A204.1 (cell line): ENCODE data around the gene ELOVL6.
"Not testable (repeated sequence)": the region's sequence is repeated elsewhere in the genome, so short reads cannot be mapped to it uniquely, and the experiment has no call there.

ENCODE experiments used
- FAIRE-seq: peaks from 2 replicates; lab custom pipeline; 2012; peaks lifted over from hg19 to GRCh38; lab: Jason Lieb, UNC

ELOVL6 gene

DNA sequence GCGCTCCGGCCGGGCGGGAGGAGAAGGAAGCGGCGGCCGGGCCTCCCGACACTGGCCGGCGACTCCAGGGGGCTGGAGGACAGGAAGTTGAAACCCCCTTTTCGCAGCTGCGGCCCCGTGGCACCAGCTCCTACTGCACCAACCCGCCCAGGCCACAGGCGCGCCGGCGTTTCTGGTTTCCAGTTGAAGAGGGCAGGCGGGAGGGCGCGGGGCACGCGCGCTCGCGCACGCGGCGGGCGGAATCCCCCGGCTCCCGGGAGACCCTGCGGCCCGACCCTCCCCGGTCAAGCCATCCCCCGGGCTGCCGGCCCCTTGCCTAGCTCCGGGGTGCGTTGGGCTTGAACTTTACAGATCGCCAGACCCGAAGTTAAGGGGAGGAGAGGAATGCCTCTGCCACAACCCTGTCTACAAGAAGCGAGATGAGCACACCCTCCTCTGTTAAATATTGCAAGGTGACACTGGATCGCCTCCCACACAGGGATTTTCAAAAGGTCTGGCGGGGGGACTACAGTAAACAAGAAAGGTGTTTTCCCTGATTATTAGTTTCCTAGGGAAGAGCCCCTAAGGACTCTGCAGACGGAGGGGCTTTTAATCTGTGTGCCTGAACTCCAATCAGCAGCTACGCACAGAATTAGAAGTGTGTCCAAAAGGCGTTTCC lies 1.4 kb downstream of the ELOVL6 start:
- FAIRE-seq: no peak

DNA sequence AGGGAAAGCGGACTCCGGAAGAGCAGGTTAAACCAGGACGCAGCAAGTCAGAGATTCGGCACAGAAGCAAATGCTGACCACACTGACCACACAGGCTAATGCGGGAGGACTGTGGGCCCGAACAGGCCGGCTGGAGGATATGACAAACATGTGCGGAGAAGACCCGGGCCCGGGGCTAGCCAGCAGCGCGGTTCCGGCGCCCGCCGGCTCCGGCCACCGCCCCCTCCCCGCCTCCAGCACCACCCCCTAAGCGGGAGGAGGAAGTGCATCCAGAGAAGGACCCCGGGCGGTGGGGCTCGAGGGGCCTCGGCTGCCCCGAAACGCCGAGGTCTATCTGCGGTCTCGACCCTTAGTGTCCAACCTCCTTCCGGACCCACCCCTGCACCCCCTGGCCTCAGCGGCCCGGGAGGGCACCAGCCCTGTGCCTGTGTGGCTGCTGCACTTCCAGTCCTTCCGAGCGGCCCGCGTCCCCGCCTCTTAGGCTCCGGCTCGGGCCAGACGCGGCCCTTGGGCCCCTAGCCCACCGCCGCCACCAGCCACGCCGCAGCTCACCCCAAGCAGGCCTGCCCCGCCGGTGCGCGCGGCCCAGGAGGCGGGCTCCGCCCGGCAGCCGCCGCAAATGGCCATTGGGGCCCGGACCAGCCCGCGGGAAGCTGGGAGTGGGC lies 2.1 kb downstream of the ELOVL6 start:
- FAIRE-seq: no peak

- no peak for FAIRE-seq
These were observed 2.7 kb downstream of the ELOVL6 start for GRCh38 chr4:110195561-110196205.

DNA sequence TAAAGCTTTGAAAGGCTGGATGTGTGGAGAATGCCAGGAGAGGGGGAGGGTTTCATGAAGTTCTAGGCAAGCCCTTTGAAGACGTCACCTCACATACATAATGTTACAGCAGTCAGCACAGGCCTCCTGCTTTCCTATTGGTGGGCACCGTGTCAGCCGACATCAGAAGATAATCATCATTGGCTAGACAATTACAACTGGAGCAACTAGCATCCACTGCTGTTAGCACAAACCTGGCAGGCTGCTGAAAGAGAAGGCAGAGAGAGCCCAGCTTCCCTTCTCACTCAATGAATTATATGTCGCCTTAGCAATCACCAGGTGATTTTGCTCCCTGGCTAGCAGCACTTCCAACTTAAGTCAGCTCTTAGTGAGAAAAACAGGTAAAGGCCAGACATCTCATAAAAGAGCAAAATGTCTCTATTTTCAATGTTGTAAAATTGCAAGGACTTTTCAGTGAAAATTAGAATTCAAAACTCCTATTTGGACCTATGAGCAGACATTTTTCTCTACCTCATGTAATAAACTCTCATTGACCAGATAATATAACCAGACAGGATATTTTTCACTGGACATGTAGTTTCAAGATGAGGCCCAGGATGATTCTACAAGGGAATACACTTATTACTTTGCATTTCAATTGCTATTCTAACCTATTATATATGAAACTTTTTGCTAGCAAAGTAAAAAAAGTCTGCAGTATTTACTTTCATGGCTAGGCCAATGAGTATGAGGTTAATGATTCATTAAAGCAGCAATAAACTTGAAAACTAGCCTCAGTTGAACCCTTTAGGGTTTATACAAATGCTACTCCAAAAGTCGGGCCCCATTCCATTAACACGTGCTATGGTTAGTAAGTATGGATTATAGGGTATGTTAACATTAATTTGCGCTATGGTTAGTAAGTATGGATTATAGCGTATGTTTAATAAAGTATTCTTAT lies 4.3 kb downstream of the ELOVL6 start:
- FAIRE-seq: no peak

DNA sequence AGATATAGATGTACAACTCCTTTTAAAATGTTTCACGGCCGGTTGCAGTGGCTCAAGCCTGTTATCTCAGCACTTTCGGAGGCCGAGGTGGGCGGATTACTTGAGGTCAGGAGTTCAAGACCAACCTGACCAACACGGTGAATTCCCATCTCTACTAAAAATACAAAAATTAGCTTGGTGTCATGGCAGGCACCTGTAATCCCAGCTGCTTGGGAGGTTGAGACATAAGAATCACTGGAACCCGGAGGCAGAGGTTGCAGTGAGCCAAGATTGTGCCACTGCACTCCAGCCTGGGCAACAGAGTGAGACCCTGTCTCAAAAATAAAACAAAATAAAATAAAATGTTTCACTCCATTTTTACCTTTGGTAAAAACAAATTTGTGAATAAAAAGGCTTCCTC lies 5.1 kb downstream of the ELOVL6 start:
- FAIRE-seq: not testable (repeated sequence)

GRCh38 chr4:110190249-110190648 lies 8.2 kb downstream of the ELOVL6 start:
- no peak for FAIRE-seq

DNA sequence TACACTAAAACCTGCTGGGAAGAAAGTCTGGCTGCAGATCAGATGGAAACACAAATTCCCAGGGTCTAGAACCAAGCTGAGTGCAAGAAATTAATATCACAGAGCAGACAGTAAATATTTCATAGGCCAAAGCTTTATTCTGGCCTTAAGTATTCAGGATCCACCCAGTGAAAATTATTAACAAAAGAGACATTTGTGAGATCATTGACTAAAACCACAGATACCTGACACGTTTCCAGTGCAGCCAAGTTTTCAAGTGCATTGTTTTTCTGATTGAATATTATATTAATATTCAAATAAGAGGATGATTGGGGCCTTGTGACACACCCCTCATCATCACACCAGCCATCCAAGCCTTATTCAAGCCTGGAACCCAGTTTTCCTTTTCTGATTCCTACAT lies 10.3 kb downstream of the ELOVL6 start:
- no peak for FAIRE-seq

DNA sequence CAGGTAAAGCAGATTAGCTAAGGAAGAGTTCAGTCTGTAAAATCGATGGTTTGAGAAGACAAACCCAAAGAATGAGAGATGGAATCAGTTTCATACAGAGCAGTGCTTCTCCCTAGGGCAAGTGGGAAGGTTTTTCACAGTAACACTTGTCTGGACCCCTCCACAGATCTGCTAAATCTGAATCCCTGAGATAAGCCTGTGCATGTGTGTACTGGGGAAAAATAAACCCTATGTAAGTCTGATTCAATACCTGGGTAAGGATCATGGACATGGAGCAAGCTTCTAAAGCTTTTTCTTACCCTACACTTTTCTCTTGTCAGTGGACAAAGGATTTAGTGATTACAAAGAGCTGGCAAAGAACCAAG lies 13.6 kb downstream of the ELOVL6 start:
- no peak for FAIRE-seq

GRCh38 chr4:110184140-110184790 lies 14.2 kb downstream of the ELOVL6 start:
- no peak for FAIRE-seq

DNA sequence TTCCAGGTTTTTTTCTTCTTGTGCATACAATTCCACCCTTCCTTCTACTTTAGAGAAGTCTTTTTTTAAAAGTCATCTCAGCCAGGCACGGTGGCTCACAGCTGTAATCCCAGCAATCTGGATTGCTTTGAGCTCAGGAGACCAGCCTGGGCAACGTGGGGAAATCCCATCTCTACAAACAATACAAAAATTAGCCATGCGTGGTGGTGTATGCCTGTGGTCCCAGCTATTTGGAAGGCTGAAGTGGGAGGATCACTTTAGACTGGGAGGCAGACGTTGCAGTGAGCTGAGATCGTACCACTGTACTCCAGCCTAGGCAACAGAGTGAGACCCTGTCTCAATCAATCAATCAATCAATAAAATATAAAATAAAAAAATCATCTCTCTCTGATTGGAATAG lies 14.8 kb downstream of the ELOVL6 start:
- no peak for FAIRE-seq

GRCh38 chr4:110183058-110183457 lies 15.4 kb downstream of the ELOVL6 start:
- FAIRE-seq: no peak

- FAIRE-seq: no peak
These were observed 16.5 kb downstream of the ELOVL6 start for GRCh38 chr4:110181890-110182289.

DNA sequence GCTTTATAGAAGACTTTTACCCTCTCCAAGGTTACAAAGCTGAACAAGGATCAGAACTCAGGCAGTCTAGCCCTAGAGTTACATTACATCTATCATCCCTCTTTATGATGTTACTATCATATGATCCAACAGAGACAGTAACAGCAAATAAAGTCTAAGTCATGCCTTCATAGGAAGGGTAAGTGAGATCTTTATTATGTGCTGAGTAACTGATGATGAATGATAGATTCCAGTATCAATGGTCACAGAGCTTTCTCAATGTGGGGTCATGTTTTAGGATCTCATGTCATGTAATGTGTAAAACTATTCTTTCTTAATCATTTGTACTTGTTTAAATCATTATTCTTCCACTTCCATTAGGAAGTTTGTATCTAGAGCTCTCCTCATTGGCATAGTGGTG lies 22.8 kb downstream of the ELOVL6 start:
- no peak for FAIRE-seq

DNA sequence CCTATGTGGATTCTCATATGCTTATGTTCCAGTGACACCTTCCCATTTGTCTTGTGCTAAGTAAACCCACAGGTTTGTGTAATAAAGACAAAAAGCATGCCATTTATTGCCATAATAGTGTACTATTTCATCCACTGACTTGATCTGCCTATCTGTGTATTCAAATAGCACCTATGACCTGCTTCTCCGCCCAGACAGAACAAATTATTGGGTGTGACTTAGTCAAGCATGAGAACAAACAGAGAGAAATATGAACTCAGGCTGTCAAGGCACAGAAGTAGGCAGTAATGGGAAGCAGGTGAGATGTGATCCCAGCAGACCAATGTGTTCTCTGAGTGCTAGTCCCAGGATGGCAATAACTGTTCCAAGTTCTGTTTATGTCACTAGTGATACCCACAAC lies 25.4 kb downstream of the ELOVL6 start:
- no peak for FAIRE-seq

DNA sequence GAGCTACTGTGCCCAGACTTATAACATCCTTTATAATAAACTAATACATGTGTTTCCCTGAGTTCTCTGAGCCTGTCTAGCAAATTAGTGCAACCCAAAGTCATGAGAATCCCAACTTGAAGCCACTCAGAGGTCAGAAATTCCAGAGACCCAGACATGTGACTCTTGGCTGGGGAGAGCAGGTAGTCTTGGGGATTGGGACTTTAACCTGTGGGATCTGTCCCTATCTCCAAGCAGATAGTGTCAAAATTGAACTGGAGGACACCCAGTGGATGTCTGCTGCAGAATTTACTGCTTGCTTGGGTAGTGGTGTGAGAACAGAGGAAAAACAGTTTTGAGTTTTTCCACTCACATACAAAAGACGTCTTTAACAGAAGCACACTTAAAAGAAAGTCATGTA lies 26.4 kb downstream of the ELOVL6 start:
- no peak for FAIRE-seq

DNA sequence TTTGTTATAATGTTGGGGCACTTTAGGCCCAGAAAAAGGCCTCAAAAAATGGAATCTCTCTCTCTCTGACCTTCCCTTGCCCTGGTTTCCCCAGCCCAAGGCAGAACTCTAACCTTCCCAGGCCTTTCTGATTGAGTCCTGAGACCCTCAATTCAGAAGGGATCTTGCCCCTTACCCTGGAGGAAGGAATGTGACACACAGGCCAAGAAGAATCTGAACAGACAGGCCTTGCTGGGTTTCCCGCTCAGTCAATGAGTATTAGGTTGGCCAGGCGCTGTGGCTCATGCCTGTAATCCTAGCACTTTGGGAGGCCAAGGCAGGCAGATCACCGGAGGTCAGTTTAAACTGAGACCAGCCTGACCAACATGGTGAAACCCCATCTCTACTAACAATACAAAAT lies 27.6 kb downstream of the ELOVL6 start:
- FAIRE-seq: no peak

GRCh38 chr4:110165382-110166286 lies 32.8 kb downstream of the ELOVL6 start:
- no peak for FAIRE-seq

- no peak for FAIRE-seq
These were observed 33.6 kb downstream of the ELOVL6 start for GRCh38 chr4:110164856-110165255.

GRCh38 chr4:110164251-110164650 lies 34.2 kb downstream of the ELOVL6 start:
- FAIRE-seq: no peak

GRCh38 chr4:110163327-110164069 lies 34.9 kb downstream of the ELOVL6 start:
- FAIRE-seq: no peak
